GM23338 (cell line): ENCODE data around the gene WDR44.

Source experiments
- CREB1 ChIP-seq: fragments of 250-450 bp; sonication (Bioruptor Pico); IDR thresholded peaks from 2 replicates; pipeline ENCODE4 v1.5.0; 2020; ENCODE audit warnings: low read depth, mild to moderate bottlenecking, moderate library complexity
- EZH2 ChIP-seq: fragments of 200-600 bp; sonication (generic); IDR thresholded peaks from one replicate; pipeline ENCODE4 v1.8.0; 2017; ENCODE audit warnings: antibody characterized with exemption, mild to moderate bottlenecking, low read depth; ENCODE audit not compliant: unreplicated experiment
- EZH2phosphoT487 ChIP-seq: fragments of 200-600 bp; sonication (generic); IDR thresholded peaks from one replicate; pipeline ENCODE4 v1.8.1; 2018; ENCODE audit warnings: antibody characterized with exemption; ENCODE audit not compliant: unreplicated experiment
- POLR2AphosphoS5 ChIP-seq: IDR thresholded peaks from 2 replicates; pipeline ENCODE4 v1.6.1; 2016; ENCODE audit warnings: antibody characterized with exemption, low read depth
- REST ChIP-seq: IDR thresholded peaks from one replicate; pipeline ENCODE4 v1.6.1; 2018; ENCODE audit warnings: antibody characterized with exemption; ENCODE audit not compliant: unreplicated experiment
- STAT1 ChIP-seq: IDR thresholded peaks from one replicate; pipeline ENCODE4 v1.6.1; 2016; ENCODE audit warnings: antibody characterized with exemption; ENCODE audit not compliant: unreplicated experiment
- TF ChIP-seq, protein P1 (sequence below), 2 experiments: fragments of 200-600 bp in 1 of 2; sonication (generic) in 1 of 2; conservative IDR thresholded peaks; 2 replicates each; pipeline versions ENCODE4 v1.5.1 to v1.6.1; 2016 to 2017; ENCODE audit warnings: antibody characterized with exemption in 2 of 2, low read depth in 2 of 2, mild to moderate bottlenecking in 2 of 2, moderate library complexity in 1 of 2

GRCh38 chrX:118350706-118351105, 4.8 kb downstream of the WDR44 start:
- no peak for TF ChIP-seq POLR2AphosphoS5
- no peak for TF ChIP-seq EZH2
- TF ChIP-seq, protein P1, sequence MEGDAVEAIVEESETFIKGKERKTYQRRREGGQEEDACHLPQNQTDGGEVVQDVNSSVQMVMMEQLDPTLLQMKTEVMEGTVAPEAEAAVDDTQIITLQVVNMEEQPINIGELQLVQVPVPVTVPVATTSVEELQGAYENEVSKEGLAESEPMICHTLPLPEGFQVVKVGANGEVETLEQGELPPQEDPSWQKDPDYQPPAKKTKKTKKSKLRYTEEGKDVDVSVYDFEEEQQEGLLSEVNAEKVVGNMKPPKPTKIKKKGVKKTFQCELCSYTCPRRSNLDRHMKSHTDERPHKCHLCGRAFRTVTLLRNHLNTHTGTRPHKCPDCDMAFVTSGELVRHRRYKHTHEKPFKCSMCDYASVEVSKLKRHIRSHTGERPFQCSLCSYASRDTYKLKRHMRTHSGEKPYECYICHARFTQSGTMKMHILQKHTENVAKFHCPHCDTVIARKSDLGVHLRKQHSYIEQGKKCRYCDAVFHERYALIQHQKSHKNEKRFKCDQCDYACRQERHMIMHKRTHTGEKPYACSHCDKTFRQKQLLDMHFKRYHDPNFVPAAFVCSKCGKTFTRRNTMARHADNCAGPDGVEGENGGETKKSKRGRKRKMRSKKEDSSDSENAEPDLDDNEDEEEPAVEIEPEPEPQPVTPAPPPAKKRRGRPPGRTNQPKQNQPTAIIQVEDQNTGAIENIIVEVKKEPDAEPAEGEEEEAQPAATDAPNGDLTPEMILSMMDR (conservative IDR thresholded peaks at IDR 0.05; ENCODE audit: low read depth in 2 of 2) = no peak
- no peak for TF ChIP-seq EZH2phosphoT487
- no peak for TF ChIP-seq REST
- no peak for TF ChIP-seq CREB1 (CRISPR knock-in tag)
- no peak for TF ChIP-seq STAT1
